Left ventricle myocardium inferior (tissue), 1 donor: Measurements from ENCODE around the gene AKAP12. TPM values are rescaled to one million over a fixed set of nuclear protein-coding genes. Genes with fewer than 3 reads are reported as not detected.

Source experiments
- DNase-seq: peaks from one replicate; pipeline ENCODE4 v3.0.0-alpha.2; 2020
- H3K27ac ChIP-seq: fragments of 200-600 bp; replicated peaks from 2 replicates; pipeline ENCODE4 v1.8.0; 2021
- H3K27me3 ChIP-seq: fragments of 200-600 bp; 2 replicates; pipeline ENCODE4 v1.8.0; 2021; ENCODE audit warnings: low read depth
- H3K36me3 ChIP-seq: fragments of 200-600 bp; 2 replicates; pipeline ENCODE4 v1.8.0; 2021
- H3K4me1 ChIP-seq: fragments of 200-600 bp; 2 replicates; pipeline ENCODE4 v1.8.0; 2021
- H3K4me3 ChIP-seq: fragments of 200-600 bp; 2 replicates; pipeline ENCODE4 v1.8.0; 2021; ENCODE audit warnings: mild to moderate bottlenecking, moderate library complexity
- H3K9me3 ChIP-seq: fragments of 200-600 bp; replicated peaks from 2 replicates; pipeline ENCODE4 v1.8.0; 2021
- intact Hi-C: fragments of 100-400 bp; cut with micrococcal nuclease; formaldehyde crosslinking; loops from one replicate; pipeline ENCODE4 v1.11.0; 2022
- total RNA-seq: library from RNA; stranded (reverse); fragmentation: NEBNext Ultra II Directional; extraction: Animal tissue kit (Norgen Biotek cat#: 25700); gene quantifications from one replicate; pipeline ENCODE4 v1.2.1, GENCODE V29; 2021
- TF ChIP-seq, protein P1 (sequence below): fragments of 200-600 bp; IDR thresholded peaks from 2 replicates; pipeline ENCODE4 v1.8.0; 2021; ENCODE audit warnings: antibody characterized with exemption, mild to moderate bottlenecking, borderline replicate concordance
- donor health status: DM: no; HTN: yes; CAD: no; lungs with severe emphysema.

Gene AKAP12
- total RNA-seq, 1 donor from 2014 or later = 13.1 TPM

- TF ChIP-seq, protein P1, sequence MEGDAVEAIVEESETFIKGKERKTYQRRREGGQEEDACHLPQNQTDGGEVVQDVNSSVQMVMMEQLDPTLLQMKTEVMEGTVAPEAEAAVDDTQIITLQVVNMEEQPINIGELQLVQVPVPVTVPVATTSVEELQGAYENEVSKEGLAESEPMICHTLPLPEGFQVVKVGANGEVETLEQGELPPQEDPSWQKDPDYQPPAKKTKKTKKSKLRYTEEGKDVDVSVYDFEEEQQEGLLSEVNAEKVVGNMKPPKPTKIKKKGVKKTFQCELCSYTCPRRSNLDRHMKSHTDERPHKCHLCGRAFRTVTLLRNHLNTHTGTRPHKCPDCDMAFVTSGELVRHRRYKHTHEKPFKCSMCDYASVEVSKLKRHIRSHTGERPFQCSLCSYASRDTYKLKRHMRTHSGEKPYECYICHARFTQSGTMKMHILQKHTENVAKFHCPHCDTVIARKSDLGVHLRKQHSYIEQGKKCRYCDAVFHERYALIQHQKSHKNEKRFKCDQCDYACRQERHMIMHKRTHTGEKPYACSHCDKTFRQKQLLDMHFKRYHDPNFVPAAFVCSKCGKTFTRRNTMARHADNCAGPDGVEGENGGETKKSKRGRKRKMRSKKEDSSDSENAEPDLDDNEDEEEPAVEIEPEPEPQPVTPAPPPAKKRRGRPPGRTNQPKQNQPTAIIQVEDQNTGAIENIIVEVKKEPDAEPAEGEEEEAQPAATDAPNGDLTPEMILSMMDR = no peak
- Histone ChIP-seq H3K27me3 (no peaks in the 10 kb centered on the region), H3K9me3 (peaks cover 20% of the 10 kb centered on the region), H3K4me1 (no peaks in the 10 kb centered on the region), H3K27ac (no peak overlapping the region), H3K4me3 (no peak overlapping the region), H3K36me3 (no peaks in the 10 kb centered on the region)
- intact Hi-C loops = no loop called here
- DNase-seq = no peak
Observed at GRCh38 chr6:151215999-151216398, 23.8 kb upstream of the AKAP12 start.

DNA sequence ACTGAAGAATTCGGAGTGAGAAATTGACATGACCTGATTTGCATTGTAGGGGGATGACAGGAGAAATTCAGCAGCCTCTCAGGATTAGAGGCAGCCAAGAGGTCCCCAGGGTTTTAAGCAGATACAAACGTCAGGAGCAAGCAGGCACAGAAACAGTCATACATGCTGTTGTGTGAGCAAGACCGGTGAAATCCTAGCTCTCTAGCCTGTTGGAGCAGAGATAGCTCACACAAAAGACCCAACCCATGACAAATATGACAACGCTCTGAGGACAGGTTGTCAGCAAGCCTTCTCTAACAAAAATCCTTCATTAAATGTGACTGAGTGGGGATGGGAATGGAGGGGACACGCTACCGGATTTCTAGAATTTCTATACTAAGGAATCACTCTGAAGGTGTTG lies 23.0 kb upstream of the AKAP12 start:
- DNase-seq = no peak
- H3K4me3 ChIP-seq = no peak overlapping the region
- H3K36me3 ChIP-seq = no peaks in the 10 kb centered on the region
- no peaks in the 10 kb centered on the region for H3K4me1 ChIP-seq
- H3K27ac ChIP-seq = no peak overlapping the region
- peaks cover 12% of the 10 kb centered on the region for H3K9me3 ChIP-seq
- TF ChIP-seq, protein P1 = no peak
- intact Hi-C loops = no loop called here
- H3K27me3 ChIP-seq = no peaks in the 10 kb centered on the region

- intact Hi-C loops = no loop called here
- Histone ChIP-seq H3K4me1 (no peaks in the 10 kb centered on the region), H3K9me3 (no peaks in the 10 kb centered on the region), H3K27me3 (no peaks in the 10 kb centered on the region), H3K36me3 (no peaks in the 10 kb centered on the region), H3K4me3 (no peak overlapping the region), H3K27ac (no peak overlapping the region)
- TF ChIP-seq, protein P1 = no peak
- no peak for DNase-seq
Observed at GRCh38 chr6:151219192-151219591, 20.6 kb upstream of the AKAP12 start.

DNA sequence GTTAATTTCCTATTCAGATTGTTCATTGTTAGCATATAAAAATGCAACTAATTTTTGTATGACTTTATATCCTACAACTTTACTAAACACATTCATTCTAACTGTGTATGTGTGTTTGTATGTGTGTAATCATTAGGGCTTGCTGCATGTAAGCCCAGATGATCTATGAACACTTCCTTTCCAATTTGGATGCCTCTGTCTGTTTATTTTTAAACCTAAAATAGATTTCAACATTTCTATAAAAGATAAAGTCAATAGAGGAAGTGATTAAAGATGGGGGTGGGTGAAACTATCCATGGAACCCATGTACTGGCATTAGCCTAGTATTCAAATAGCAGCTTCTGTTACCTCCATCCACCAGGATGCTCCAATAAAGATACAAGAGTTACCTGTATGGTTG lies 15.7 kb upstream of the AKAP12 start:
- TF ChIP-seq, protein P1 = no peak
- DNase-seq = no peak
- Histone ChIP-seq H3K27me3 (no peaks in the 10 kb centered on the region), H3K36me3 (no peaks in the 10 kb centered on the region), H3K9me3 (no peaks in the 10 kb centered on the region), H3K27ac (no peak overlapping the region), H3K4me1 (no peaks in the 10 kb centered on the region), H3K4me3 (no peak overlapping the region)
- intact Hi-C loops = no loop called here

GRCh38 chr6:151225919-151226318 lies 13.8 kb upstream of the AKAP12 start:
- TF ChIP-seq, protein P1 = no peak
- intact Hi-C loops = no loop called here
- Histone ChIP-seq H3K36me3 (no peaks in the 10 kb centered on the region), H3K4me1 (no peaks in the 10 kb centered on the region), H3K4me3 (no peak overlapping the region), H3K27me3 (no peaks in the 10 kb centered on the region), H3K27ac (no peak overlapping the region), H3K9me3 (no peaks in the 10 kb centered on the region)
- DNase-seq = no peak
